WTC11 (cell line): Measurements from ENCODE around the gene VEPH1. TPM values are rescaled to one million over a fixed set of nuclear protein-coding genes. Genes with fewer than 3 reads are reported as not detected.

Source experiments
- ATAC-seq: fragments of 200-7000 bp; cut with Tn5 transposase; 2 replicates; pipeline ENCODE4 v1.10.0; 2021; ENCODE audit warnings: mild to moderate bottlenecking, moderate library complexity
- CTCF ChIA-PET: fragments of 300-600 bp; sonication (Branson Sonifier 250); formaldehyde crosslinking; loops from one replicate; lab custom pipeline; 2021; ENCODE audit warnings: antibody characterized with exemption; lab: Charles Lee
- POLR2A ChIA-PET: fragments of 350-600 bp; sonication (Branson Sonifier 250); formaldehyde crosslinking; loops from one replicate; lab custom pipeline; 2021; ENCODE audit warnings: antibody characterized with exemption; lab: Charles Lee
- DNase-seq: peaks from one replicate; pipeline ENCODE4 v3.0.0; 2021; ENCODE audit warnings: low spot score
- H3K27ac Mint-ChIP-seq: 2 replicates; pipeline ENCODE4 v1.8.0; 2021; ENCODE audit warnings: mixed read lengths
- H3K27me3 Mint-ChIP-seq: 2 replicates; pipeline ENCODE4 v1.8.0; 2021; ENCODE audit warnings: low read depth, mild to moderate bottlenecking, moderate library complexity, mixed read lengths
- H3K36me3 Mint-ChIP-seq: 2 replicates; pipeline ENCODE4 v1.8.0; 2021; ENCODE audit warnings: mixed read lengths
- H3K4me1 Mint-ChIP-seq: 2 replicates; pipeline ENCODE4 v1.8.0; 2022; ENCODE audit warnings: mixed read lengths
- H3K4me3 Mint-ChIP-seq: 2 replicates; pipeline ENCODE4 v1.8.0; 2021; ENCODE audit warnings: mild to moderate bottlenecking, moderate library complexity, mixed read lengths
- H3K9me3 Mint-ChIP-seq: 2 replicates; pipeline ENCODE4 v1.8.0; 2021; ENCODE audit warnings: mixed read lengths
- AR ChIP-seq: fragments of 250-450 bp; sonication (Bioruptor Pico); IDR thresholded peaks from 2 replicates; pipeline ENCODE4 v1.9.0; 2021; ENCODE audit warnings: mild to moderate bottlenecking
- ATF2 ChIP-seq: sonication (generic); formaldehyde crosslinking; IDR thresholded peaks from 2 replicates; pipeline ENCODE4 v1.8.1; 2022; ENCODE audit warnings: low read depth, missing genetic modification reagents, borderline replicate concordance
- CREB1 ChIP-seq: sonication (generic); formaldehyde crosslinking; IDR thresholded peaks from 2 replicates; pipeline ENCODE4 v1.8.0; 2023; ENCODE audit warnings: mild to moderate bottlenecking, missing genetic modification reagents
- ELF4 ChIP-seq: sonication (generic); formaldehyde crosslinking; IDR thresholded peaks from 2 replicates; pipeline ENCODE4 v1.8.1; 2022; ENCODE audit warnings: low read depth, mild to moderate bottlenecking, moderate library complexity, missing genetic modification reagents
- EMX1 ChIP-seq: fragments of 250-450 bp; sonication (Bioruptor Pico); IDR thresholded peaks from 2 replicates; pipeline ENCODE4 v1.8.0; 2021; ENCODE audit warnings: mild to moderate bottlenecking
- GRHL2 ChIP-seq: fragments of 250-450 bp; sonication (Bioruptor Pico); IDR thresholded peaks from 2 replicates; pipeline ENCODE4 v1.8.0; 2022; ENCODE audit warnings: mild to moderate bottlenecking, moderate library complexity; ENCODE audit not compliant: insufficient replicate concordance, severe bottlenecking
- HMGA2 ChIP-seq: fragments of 250-450 bp; sonication (Bioruptor Pico); IDR thresholded peaks from 2 replicates; pipeline ENCODE4 v1.4.0; 2021; ENCODE audit warnings: mild to moderate bottlenecking, moderate library complexity
- IRF2 ChIP-seq: sonication (generic); formaldehyde crosslinking; IDR thresholded peaks from 2 replicates; pipeline ENCODE4 v1.8.0; 2022; ENCODE audit warnings: low read depth, missing genetic modification reagents, borderline replicate concordance
- JAZF1 ChIP-seq: fragments of 250-450 bp; sonication (Bioruptor Pico); IDR thresholded peaks from 2 replicates; pipeline ENCODE4 v1.9.0; 2021; ENCODE audit warnings: moderate library complexity, mild to moderate bottlenecking, inconsistent platforms
- JUN ChIP-seq: sonication (generic); formaldehyde crosslinking; IDR thresholded peaks from 2 replicates; pipeline ENCODE4 v1.8.0; 2023; ENCODE audit warnings: mild to moderate bottlenecking, missing genetic modification reagents
- MXD4 ChIP-seq: fragments of 250-450 bp; sonication (Bioruptor Pico); IDR thresholded peaks from 2 replicates; pipeline ENCODE4 v1.8.0; 2021; ENCODE audit warnings: mild to moderate bottlenecking, moderate library complexity, borderline replicate concordance
- NFATC4 ChIP-seq: fragments of 250-450 bp; sonication (Bioruptor Pico); IDR thresholded peaks from 2 replicates; pipeline ENCODE4 v1.9.0; 2021; ENCODE audit warnings: mild to moderate bottlenecking
- NR3C1 ChIP-seq: sonication (generic); formaldehyde crosslinking; conservative IDR thresholded peaks from 2 replicates; pipeline ENCODE4 v1.8.1; 2023; ENCODE audit warnings: low read depth, mild to moderate bottlenecking, missing genetic modification reagents
- PREB ChIP-seq: sonication (generic); formaldehyde crosslinking; IDR thresholded peaks from 2 replicates; pipeline ENCODE4 v1.8.1; 2022; ENCODE audit warnings: mild to moderate bottlenecking, missing genetic modification reagents, moderate library complexity, borderline replicate concordance
- ZNF416 ChIP-seq: fragments of 250-450 bp; sonication (Bioruptor Pico); IDR thresholded peaks from 2 replicates; pipeline ENCODE4 v1.9.0; 2021; ENCODE audit warnings: mild to moderate bottlenecking, inconsistent platforms
- ZNF423 ChIP-seq: fragments of 250-450 bp; sonication (Bioruptor Pico); IDR thresholded peaks from 2 replicates; pipeline ENCODE4 v2.1.2; 2022; ENCODE audit warnings: mild to moderate bottlenecking, moderate library complexity
- ZSCAN18 ChIP-seq: fragments of 250-450 bp; sonication (Bioruptor Pico); IDR thresholded peaks from 2 replicates; pipeline ENCODE4 v2.1.2; 2022; ENCODE audit warnings: mild to moderate bottlenecking, moderate library complexity
- total RNA-seq: library from RNA; stranded (reverse); gene quantifications from 3 replicates; pipeline ENCODE4 v1.2.3, GENCODE V29; 2021
- TF ChIP-seq, protein P1 (sequence below): sonication (generic); formaldehyde crosslinking; IDR thresholded peaks from 2 replicates; pipeline ENCODE4 v1.8.0; 2023; ENCODE audit warnings: missing genetic modification reagents
- TF ChIP-seq, protein P2 (sequence below): sonication (generic); formaldehyde crosslinking; IDR thresholded peaks from 2 replicates; pipeline ENCODE4 v1.8.1; 2023; ENCODE audit warnings: mild to moderate bottlenecking, moderate library complexity, missing genetic modification reagents
- TF ChIP-seq, protein P3 (sequence below): fragments of 250-450 bp; sonication (Bioruptor Pico); IDR thresholded peaks from 2 replicates; pipeline ENCODE4 v1.9.0; 2021; ENCODE audit warnings: moderate library complexity, mild to moderate bottlenecking, inconsistent platforms, borderline replicate concordance

The VEPH1 gene
- total RNA-seq, 1 experiment from 2014 or later = 10.8 TPM

DNA sequence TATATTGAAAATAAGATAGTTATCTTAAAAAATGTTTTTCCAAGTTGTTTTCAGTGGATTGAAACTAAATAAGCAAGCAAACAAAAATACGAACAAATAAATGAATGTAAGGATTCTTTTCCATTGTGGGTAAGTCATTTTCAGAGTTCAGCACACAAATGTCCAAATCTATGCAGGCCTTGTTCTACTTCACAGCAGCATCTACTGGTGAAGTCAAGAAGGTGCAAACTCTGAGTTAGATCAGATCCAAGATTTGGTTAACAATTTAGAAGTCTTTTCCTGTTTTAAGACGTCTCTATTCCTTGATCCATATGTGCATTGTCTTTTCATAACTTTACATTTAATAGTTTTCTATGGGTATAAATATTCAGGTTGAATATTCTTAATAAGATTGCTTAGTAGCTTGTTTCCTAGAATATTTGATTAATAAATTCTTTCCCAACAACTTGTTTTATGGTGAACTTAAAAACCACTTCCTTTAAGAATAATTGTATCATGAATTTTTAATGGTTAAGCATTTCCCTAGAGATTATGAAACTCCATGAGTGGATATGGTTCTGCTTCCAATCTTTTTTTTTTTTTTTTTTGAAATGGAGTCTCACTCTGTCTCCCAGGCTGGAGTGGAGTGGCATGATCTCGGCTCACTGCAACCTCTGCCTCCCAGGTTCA is 56.1 kb downstream of the VEPH1 start (continued):
- no peak for TF ChIP-seq ZSCAN18 (CRISPR knock-in tag)
- no peak for TF ChIP-seq NFATC4 (CRISPR knock-in tag)
- TF ChIP-seq, protein P1, sequence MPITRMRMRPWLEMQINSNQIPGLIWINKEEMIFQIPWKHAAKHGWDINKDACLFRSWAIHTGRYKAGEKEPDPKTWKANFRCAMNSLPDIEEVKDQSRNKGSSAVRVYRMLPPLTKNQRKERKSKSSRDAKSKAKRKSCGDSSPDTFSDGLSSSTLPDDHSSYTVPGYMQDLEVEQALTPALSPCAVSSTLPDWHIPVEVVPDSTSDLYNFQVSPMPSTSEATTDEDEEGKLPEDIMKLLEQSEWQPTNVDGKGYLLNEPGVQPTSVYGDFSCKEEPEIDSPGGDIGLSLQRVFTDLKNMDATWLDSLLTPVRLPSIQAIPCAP (CRISPR knock-in tag) = no peak
- TF ChIP-seq AR = no peak
- no peak for TF ChIP-seq ZNF423 (CRISPR knock-in tag)
- no peak for TF ChIP-seq MXD4
- no peak for TF ChIP-seq ATF2
- no peak for TF ChIP-seq CREB1 (CRISPR knock-in tag)
- no peak for TF ChIP-seq ELF4 (CRISPR knock-in tag)
- TF ChIP-seq IRF2 (CRISPR knock-in tag) = no peak
- TF ChIP-seq PREB (CRISPR knock-in tag) = no peak
- no peak for TF ChIP-seq JUN (CRISPR knock-in tag)
- TF ChIP-seq, protein P2, sequence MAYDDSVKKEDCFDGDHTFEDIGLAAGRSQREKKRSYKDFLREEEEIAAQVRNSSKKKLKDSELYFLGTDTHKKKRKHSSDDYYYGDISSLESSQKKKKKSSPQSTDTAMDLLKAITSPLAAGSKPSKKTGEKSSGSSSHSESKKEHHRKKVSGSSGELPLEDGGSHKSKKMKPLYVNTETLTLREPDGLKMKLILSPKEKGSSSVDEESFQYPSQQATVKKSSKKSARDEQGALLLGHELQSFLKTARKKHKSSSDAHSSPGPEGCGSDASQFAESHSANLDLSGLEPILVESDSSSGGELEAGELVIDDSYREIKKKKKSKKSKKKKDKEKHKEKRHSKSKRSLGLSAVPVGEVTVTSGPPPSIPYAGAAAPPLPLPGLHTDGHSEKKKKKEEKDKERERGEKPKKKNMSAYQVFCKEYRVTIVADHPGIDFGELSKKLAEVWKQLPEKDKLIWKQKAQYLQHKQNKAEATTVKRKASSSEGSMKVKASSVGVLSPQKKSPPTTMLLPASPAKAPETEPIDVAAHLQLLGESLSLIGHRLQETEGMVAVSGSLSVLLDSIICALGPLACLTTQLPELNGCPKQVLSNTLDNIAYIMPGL = no peak
- TF ChIP-seq, protein P3, sequence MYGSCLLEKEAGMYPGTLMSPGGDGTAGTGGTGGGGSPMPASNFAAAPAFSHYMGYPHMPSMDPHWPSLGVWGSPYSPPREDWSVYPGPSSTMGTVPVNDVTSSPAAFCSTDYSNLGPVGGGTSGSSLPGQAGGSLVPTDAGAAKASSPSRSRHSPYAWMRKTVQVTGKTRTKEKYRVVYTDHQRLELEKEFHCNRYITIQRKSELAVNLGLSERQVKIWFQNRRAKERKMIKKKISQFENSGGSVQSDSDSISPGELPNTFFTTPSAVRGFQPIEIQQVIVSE = no peak

DNA sequence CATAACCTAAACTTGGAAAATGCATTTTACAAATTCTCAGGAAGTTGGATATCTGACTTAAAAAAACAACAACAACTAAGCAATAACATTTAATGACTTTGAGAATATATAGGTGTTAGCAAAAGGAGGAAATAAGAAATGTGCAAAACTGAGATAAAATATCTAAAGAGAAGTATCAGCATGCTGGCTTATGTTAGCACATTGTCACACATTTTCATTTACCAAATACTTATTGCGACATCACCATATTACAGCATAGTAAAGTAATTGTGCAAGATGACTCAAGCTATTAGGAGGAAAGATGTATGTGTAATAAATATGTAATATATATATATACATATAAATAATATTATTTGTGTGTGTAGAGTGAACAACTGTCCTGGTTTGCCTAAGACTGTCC is 57.4 kb downstream of the VEPH1 start:
- TF ChIP-seq ZNF416 (no peak), NR3C1 (CRISPR knock-in tag) (no peak), JAZF1 (no peak), ZNF423 (CRISPR knock-in tag) (no peak), GRHL2 (CRISPR knock-in tag) (no peak), HMGA2 (CRISPR knock-in tag) (no peak), EMX1 (no peak)
- Mint-ChIP-seq H3K36me3 (no peaks in the 10 kb centered on the region), H3K27ac (no peak overlapping the region), H3K4me3 (no peak overlapping the region), H3K27me3 (no peaks in the 10 kb centered on the region), H3K4me1 (no peaks in the 10 kb centered on the region), H3K9me3 (no peaks in the 10 kb centered on the region)
- CTCF ChIA-PET = no interaction called here
- no peak for ATAC-seq
- no peak for DNase-seq
- POLR2A ChIA-PET = no interaction called here
